Vagina (tissue), 2 donors: Measurements from ENCODE around the gene TUNAR.

Experiments used
- POLR2A ChIP-seq, 2 donors: fragments of 450-650 bp; IDR thresholded peaks; one replicate each; pipeline ENCODE4 v1.6.1; 2017; ENCODE audit warnings: antibody characterized with exemption in 2 of 2, mild to moderate bottlenecking in 2 of 2, moderate library complexity in 2 of 2
- POLR2AphosphoS5 ChIP-seq, 2 donors: sonication (generic); formaldehyde crosslinking; IDR thresholded peaks; one replicate each; pipeline ENCODE4 v1.9.0; 2017; ENCODE audit warnings: antibody characterized with exemption in 2 of 2, mild to moderate bottlenecking in 2 of 2, low read depth in 1 of 2; ENCODE audit not compliant: insufficient read depth in 1 of 2
- TF ChIP-seq, protein P1 (sequence below), 3 experiments: fragments of 450-650 bp in 2 of 3; fragments of 200-600 bp in 1 of 3; sonication (generic) in 1 of 3; IDR thresholded peaks; one replicate each; pipeline ENCODE4 v1.5.1; 2017 to 2019; ENCODE audit warnings: antibody characterized with exemption in 3 of 3, mild to moderate bottlenecking in 2 of 3, moderate library complexity in 2 of 3

GRCh38 chr14:95871531-95871930 lies 5.1 kb upstream of the TUNAR start:
- TF ChIP-seq POLR2A (IDR thresholded peaks at IDR 0.05) (no peak), POLR2AphosphoS5 (IDR thresholded peaks at IDR 0.05; ENCODE audit: insufficient read depth in 1 of 2, low read depth in 1 of 2) (no peak)
- TF ChIP-seq, protein P1, sequence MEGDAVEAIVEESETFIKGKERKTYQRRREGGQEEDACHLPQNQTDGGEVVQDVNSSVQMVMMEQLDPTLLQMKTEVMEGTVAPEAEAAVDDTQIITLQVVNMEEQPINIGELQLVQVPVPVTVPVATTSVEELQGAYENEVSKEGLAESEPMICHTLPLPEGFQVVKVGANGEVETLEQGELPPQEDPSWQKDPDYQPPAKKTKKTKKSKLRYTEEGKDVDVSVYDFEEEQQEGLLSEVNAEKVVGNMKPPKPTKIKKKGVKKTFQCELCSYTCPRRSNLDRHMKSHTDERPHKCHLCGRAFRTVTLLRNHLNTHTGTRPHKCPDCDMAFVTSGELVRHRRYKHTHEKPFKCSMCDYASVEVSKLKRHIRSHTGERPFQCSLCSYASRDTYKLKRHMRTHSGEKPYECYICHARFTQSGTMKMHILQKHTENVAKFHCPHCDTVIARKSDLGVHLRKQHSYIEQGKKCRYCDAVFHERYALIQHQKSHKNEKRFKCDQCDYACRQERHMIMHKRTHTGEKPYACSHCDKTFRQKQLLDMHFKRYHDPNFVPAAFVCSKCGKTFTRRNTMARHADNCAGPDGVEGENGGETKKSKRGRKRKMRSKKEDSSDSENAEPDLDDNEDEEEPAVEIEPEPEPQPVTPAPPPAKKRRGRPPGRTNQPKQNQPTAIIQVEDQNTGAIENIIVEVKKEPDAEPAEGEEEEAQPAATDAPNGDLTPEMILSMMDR (IDR thresholded peaks at IDR 0.05), result no peak
